GM18498 (cell line): ENCODE measurements around the gene SUPT5H.
"Not testable (repeated sequence)": the region's sequence is repeated elsewhere in the genome, so short reads cannot be mapped to it uniquely, and the experiment has no call there.

Experiments used
- ATAC-seq: cut with Tn5 transposase; IDR thresholded peaks from one replicate; pipeline ENCODE4 v1.9.1; 2021; ENCODE audit warnings: mild to moderate bottlenecking, moderate library complexity; ENCODE audit not compliant: unreplicated experiment

The SUPT5H gene

DNA sequence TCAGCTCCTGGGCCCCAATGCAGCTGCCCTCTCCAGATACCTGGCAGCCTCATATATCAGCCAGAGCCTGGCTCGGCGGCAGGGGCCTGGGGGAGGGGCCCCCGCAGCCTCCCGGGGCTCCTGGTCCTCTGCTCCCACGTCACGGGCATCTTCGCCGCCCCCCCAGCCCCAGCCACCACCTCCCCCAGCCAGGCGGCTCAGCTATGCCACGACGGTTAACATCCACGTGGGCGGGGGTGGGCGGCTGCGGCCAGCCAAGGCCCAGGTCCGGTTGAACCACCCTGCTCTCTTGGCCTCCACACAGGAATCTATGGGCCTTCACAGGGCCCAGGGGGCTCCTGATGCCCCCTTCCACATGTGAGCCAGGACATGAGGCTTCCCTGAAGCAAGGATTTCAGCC lies 20.4 kb upstream of the SUPT5H start:
- ATAC-seq: no peak

GRCh38 chr19:39425744-39426143 lies 19.6 kb upstream of the SUPT5H start:
- no peak for ATAC-seq

DNA sequence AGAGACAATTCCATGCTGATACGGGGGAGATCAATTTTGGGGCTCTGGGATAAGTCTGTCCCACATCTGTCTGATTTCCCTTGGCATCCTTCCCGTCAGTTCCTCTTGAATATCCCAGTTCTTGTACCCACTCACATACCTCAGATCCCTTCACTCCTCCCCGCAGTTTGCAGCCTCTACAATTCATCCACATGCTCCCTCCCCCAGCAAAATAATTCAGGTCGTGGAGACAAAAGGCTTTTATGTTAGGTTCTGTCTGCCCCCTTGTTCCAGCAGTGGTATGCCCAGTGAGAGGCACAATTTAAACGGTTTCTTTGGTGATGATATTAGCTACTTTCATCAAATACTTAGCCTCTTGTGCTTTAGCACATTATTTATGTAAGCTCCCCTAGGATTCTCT lies 19.2 kb upstream of the SUPT5H start:
- ATAC-seq: no peak

DNA sequence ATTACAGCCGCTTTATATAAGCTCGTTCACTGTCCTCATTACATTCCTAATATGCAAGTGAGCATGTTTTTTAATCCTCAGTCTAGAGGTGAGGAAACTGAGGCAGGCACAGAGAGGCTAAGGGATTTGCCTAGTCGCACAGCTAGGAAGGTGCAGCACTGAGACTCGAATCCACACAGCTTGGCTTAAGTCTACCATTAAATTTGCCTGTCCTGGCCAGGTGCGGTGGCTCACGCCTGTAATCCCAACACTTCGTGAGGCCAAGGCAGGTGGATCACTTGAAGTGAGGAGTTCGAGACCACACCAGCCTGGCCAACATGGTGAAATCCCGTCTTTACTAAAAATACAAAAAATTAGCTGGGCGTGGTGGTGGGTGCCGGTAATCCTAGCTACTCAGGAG lies 17.7 kb upstream of the SUPT5H start:
- no peak for ATAC-seq

- ATAC-seq: no peak
These were observed 16.9 kb upstream of the SUPT5H start for GRCh38 chr19:39428283-39429112.

GRCh38 chr19:39430675-39431593 lies 14.4 kb upstream of the SUPT5H start:
- no peak for ATAC-seq

DNA sequence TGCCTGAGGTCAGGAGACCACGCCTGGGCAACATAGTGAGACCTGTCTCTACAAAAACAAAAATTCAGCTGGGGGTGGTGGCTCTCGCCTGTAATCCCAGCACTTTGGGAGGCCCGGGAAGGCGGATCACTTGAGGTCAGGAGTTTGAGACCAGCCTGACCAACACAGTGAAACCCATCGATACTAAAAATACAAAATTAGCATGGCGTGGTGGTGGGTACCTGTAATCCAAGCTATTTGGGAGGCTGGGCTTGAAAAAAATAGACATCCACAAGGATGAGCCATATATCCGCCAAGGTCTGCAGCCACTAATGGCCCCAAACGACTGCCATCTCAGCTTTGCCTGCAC lies 12.7 kb upstream of the SUPT5H start:
- no peak for ATAC-seq

DNA sequence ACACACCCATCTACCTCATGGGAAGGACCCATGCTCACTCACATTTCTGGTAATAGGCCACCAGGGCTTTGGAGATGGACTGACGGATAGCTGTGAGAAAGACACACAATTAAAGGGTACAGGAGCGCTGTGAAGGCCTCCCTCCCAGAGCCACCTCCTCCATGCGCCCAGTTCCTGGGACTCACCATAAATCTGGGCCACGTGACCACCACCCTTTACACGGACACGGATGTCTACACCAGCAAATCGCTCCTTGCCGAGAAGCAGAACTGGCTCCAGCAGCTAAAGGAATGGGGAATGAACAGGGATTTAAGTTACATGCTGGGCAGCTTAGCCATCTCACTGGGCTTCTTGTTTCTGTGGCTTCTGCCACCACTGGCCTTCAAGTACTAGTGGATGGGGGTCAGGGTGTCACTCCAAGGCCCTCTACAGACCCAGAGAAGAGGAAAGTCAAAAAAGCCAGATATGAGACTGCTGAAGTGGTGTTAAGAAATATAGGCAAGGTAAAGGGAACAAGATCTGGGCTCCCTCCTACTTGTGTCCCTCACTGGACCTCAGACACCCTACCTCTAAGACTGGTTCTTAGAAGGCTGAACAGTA lies 11.8 kb upstream of the SUPT5H start:
- ATAC-seq: no peak

DNA sequence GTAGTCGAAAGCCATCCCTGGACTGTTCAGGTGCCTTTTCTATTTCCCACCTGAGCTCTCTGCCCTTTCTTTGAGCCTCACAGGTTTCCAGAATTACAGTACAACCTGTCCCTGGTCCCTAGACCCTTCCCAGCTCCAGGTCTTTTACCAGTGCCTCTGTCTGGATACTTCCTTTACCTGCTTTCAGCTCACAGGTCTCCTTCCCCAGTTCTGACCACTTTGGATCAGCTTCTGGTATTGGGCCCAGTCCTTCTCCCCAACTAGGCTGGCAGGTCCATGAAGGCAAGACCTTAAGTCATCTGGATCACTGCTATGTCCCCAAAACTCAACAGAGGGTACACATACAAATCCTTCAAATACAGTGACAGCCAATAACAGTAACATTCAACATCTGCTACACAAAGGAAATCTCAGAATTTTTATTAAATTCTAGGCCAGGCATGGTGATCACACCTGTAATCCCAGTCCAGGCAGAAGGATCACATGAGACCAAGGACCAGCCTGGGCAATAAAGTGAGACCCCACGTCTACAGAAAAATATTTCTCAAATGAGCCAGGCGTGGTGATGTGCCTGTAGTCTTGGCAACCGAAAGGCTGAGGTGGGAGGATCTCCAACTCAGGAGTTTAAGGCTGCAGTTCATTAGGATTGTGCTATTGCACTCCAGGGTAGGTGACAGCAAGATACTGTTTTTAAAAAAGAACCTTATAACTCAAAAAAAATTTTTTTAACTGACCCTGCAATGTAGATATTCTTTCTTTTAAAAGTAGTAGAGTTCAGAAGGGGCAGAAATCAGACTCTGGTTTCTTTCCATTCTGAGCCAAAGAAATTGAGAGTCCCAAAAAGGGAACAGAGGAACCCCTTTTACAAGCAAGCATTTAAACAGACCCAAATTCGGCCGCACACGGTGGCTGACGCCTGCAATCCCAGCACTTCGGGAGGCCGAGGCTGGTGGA lies 11.0 kb upstream of the SUPT5H start:
- no peak for ATAC-seq

- peak; percentile 77 for ATAC-seq
These were observed 9.7 kb upstream of the SUPT5H start, which contains the start of gene RPS16 for GRCh38 chr19:39435499-39436349. Gene RPS16, minus strand, starts transcription at chr19:39435949. Its CDS starts 54 bp downstream, at chr19:39435895.

- no peak for ATAC-seq
These were observed 9.0 kb upstream of the SUPT5H start for GRCh38 chr19:39436350-39436716.

- ATAC-seq: no peak
These were observed 7.0 kb upstream of the SUPT5H start for GRCh38 chr19:39438270-39438934.

- ATAC-seq: no peak
These were observed 685 bp upstream of the SUPT5H start for GRCh38 chr19:39444598-39445195.

DNA sequence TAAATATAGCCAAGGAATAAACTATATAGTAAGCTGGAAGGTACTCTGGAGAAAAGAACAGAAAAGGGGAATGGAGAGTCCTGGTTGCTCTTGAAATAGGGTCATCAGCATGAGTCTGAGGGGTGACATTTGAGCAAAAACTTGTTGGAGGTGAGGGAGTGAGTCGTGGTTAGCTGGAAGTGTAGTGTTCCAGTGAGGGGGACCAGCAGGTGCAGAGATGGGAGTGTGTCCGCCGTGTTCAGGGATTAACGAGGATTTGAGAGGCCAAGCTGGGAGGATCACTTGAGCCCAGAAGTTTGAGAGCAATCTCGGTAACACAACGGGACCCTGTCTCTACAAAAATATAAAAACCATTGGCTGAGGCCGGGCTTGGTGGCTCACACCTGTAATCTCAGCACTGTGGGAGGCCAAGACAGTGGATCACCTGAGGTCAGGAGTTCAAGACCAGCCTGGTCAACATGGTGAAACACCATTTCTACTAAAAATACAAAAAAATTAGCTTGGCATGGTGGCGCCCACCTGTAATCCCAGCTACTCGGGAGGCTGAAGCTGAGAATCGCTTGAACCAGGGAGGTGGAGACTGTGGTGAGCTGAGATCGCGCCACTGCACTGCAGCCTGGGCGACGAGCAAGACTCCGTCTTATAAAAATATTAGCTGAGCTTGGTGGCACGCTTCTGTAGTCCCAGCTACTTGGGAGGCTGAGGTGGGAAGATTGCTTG lies 1.1 kb downstream of the SUPT5H start:
- ATAC-seq: no peak

GRCh38 chr19:39448271-39448670 lies 2.9 kb downstream of the SUPT5H start:
- peak; percentile 32 for ATAC-seq

- no peak for ATAC-seq
These were observed 3.9 kb downstream of the SUPT5H start for GRCh38 chr19:39449116-39449797.

DNA sequence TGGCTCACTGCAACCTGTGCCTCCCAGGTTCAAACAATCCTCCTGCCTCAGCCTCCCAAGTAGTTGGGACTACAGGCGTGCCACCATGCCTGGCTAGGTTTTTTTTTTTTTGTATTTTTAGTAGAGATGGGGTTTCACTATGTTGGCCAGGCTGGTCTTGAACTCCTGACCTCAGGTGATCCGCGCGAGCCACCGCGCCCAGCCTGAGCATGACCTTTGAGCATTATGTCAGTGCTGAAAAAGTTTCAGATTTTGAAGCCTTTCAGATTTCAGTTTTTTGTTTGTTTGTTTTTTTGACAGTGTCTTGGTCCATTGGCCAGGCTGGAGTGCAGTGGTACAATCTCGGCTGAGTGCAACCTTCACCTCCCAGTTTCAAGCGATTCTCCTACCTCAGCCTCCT lies 5.9 kb downstream of the SUPT5H start:
- ATAC-seq: not testable (repeated sequence)
